Measurements from ENCODE around the gene MRPS25.

MRPS25 gene

DNA sequence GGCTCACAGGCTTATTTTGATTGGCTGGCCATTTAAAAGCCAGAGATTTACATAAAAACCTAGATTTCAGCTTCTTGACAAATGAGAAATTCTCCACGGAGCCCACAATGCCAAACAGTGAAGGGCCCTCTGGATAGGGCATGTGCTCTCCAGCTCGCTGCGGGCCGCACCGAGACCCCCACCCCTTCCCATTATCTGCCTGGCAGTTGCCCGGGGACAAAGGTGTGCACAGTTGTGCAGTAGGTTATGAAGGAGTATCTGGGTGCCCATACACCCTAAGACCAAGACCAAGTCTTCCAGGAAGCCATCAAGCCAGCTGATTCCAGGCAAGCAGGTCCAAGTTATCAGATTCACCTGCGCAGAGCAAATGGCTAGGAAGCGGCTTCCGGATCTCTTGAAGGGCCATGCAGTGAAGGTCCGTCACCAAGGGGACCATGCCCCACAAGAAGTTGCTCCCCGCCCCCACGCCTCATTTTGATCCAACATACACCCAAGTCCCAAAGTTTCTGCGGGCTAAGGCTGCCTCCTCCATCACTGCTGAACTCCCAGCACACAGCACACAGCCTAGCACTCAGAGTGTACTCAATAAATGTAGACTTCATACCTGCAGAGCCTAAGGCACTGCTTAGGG, 1.3 kb downstream of the MRPS25 start:
- H3K36me3 Mint-ChIP-seq = peaks cover 36% of the 10 kb centered on the region
- ATAC-seq = no peak
- peak overlapping the region; percentile 90 for H3K4me3 Mint-ChIP-seq
- H3K4me1 Mint-ChIP-seq = peaks cover 32% of the 10 kb centered on the region
- no peaks in the 10 kb centered on the region for H3K9me3 Mint-ChIP-seq
- DNase-seq (ENCODE audit: low spot score in 2 of 2) = no peak
- H3K27ac Mint-ChIP-seq = peak overlapping the region; percentile 95

DNA sequence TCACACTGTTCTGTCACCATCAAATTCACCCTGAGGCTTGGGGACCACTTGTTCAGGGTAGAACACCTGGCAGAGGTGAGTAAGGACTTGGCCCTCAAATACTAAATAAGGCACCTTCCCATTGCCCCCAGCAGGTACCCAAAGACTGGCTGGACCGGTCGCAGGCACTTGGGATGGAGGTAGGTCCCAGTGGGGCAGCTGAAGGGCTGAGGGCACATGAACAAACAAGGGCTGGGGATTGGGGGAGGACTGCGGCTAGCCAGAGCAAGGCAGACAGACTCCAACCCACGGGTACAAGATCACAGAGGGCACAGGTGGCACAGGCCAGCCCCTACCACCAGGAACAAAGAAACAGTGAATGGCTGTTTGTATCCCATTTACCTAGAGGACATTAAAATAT, 1.9 kb downstream of the MRPS25 start:
- Mint-ChIP-seq H3K36me3 (peaks cover 37% of the 10 kb centered on the region), H3K4me3 (peak overlapping the region; percentile 90), H3K27ac (peak overlapping the region; percentile 34), H3K4me1 (peaks cover 32% of the 10 kb centered on the region), H3K9me3 (no peaks in the 10 kb centered on the region)
- ATAC-seq = no peak
- DNase-seq (ENCODE audit: low spot score in 2 of 2) = no peak

DNA sequence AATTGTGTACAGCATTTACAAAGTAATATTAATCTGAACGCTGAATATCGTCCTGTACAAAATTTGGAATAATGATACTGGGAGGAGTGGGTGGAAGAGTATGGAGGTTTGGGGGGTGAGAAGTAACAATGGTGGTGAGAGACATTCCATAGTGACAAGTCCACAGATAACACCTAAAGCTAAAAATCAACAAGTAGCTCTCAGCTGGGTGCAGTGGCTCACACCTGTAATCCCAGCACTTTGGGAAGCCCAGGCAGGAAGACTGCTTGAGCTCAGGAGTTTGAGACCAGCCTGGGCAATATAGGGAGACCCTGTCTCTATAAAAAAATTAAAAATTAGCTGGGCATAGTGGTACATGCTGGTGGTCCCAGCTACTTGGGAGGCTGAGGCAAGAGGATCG, 5.1 kb downstream of the MRPS25 start:
- no peak overlapping the region for H3K27ac Mint-ChIP-seq
- no peak overlapping the region for H3K4me3 Mint-ChIP-seq
- DNase-seq (ENCODE audit: low spot score in 2 of 2) (no peak), ATAC-seq (no peak)
- H3K9me3 Mint-ChIP-seq = no peaks in the 10 kb centered on the region
- H3K4me1 Mint-ChIP-seq = peaks cover 39% of the 10 kb centered on the region
- peaks cover 66% of the 10 kb centered on the region for H3K36me3 Mint-ChIP-seq

DNA sequence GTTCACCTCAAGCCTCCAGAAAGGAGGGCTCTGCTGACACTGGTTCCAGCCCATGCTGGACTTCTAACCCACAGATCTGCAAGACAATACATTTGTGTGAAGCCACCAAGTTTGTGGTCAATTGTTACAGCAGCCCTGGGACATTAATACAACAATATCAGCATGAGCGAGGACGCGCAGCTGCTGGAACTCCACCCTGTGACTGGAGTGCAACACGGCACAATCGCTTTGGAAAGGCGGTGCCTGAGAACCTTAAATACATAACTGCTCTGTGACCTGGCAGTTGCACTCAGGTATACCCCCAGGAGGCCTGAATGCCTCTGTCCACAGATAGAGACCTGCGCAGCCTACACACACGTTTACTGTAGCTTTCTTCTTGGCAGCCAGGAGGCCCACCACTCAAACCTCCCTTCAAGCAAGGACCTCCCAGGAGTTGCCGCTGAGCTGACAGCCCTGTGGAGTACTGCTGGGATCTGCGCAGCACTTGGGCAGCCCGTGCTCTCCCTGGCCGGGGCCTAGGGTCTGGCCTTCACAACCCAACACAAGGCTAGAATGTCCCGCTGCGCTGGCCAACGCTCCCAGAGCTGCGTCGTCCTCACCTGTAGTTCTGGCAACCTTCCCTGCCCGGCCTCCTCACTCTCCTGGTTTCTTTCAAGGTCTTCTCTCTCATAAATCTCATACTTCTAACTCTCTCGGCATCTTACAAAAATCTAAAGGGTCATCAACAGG, 8.3 kb downstream of the MRPS25 start:
- H3K4me1 Mint-ChIP-seq = peaks cover 44% of the 10 kb centered on the region
- peaks cover 82% of the 10 kb centered on the region for H3K36me3 Mint-ChIP-seq
- H3K9me3 Mint-ChIP-seq = no peaks in the 10 kb centered on the region
- ATAC-seq (no peak), DNase-seq (ENCODE audit: low spot score in 2 of 2) (no peak)
- H3K27ac Mint-ChIP-seq = peak overlapping the region; percentile 45
- H3K4me3 Mint-ChIP-seq = no peak overlapping the region

DNA sequence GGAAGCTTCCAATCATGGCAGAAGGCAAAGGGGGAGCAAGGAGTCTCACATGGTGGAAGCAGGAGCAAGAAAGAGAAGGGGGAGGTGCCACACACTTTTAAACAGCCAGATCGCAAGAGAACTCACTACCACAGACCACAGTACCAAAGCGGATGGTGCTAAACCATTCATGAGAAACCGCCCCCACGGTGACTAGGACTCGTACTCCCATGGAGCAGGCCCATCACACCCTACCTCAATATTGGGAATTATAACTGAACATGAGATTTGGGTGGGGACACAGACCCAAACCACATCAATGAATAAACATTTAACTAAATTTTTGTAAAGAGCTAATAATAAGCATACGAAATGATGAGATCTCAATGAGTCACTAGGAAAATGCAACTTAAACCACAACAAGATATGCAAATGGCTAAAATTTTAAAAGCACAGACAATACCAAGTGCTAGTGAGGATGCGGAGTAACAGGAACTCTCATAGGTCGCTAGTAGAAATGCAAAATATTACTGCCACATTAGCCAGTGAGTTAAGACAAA, 10.0 kb downstream of the MRPS25 start:
- Mint-ChIP-seq H3K4me1 (peaks cover 47% of the 10 kb centered on the region), H3K36me3 (peaks cover 97% of the 10 kb centered on the region), H3K9me3 (no peaks in the 10 kb centered on the region), H3K4me3 (peak overlapping the region; percentile 45), H3K27ac (peak overlapping the region; percentile 76)
- DNase-seq (ENCODE audit: low spot score in 2 of 2) (peak; percentile 45 to 82), ATAC-seq (peak; percentile 97)

DNA sequence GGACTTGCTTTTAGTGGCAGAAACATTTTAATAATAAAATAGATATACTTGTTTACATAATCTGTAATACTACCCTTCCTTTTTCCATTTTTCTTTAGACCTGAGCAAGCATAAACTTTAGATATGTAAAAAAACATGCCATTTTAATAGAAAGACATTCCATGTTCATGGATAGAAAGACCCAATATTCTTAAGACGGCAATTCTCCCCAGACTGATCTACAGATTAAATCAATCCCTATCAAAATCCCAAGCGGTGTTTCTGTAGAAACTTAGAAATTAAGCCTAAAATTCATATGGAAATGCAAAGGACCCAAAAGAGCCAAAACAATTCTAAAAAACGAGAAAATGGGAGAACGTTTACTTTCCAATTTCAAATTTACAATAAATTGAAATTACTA, 11.6 kb downstream of the MRPS25 start:
- H3K36me3 Mint-ChIP-seq = peaks cover 97% of the 10 kb centered on the region
- no peaks in the 10 kb centered on the region for H3K9me3 Mint-ChIP-seq
- H3K4me1 Mint-ChIP-seq = peaks cover 42% of the 10 kb centered on the region
- no peak overlapping the region for H3K27ac Mint-ChIP-seq
- DNase-seq (ENCODE audit: low spot score in 2 of 2) (no peak), ATAC-seq (no peak)
- H3K4me3 Mint-ChIP-seq = no peak overlapping the region

DNA sequence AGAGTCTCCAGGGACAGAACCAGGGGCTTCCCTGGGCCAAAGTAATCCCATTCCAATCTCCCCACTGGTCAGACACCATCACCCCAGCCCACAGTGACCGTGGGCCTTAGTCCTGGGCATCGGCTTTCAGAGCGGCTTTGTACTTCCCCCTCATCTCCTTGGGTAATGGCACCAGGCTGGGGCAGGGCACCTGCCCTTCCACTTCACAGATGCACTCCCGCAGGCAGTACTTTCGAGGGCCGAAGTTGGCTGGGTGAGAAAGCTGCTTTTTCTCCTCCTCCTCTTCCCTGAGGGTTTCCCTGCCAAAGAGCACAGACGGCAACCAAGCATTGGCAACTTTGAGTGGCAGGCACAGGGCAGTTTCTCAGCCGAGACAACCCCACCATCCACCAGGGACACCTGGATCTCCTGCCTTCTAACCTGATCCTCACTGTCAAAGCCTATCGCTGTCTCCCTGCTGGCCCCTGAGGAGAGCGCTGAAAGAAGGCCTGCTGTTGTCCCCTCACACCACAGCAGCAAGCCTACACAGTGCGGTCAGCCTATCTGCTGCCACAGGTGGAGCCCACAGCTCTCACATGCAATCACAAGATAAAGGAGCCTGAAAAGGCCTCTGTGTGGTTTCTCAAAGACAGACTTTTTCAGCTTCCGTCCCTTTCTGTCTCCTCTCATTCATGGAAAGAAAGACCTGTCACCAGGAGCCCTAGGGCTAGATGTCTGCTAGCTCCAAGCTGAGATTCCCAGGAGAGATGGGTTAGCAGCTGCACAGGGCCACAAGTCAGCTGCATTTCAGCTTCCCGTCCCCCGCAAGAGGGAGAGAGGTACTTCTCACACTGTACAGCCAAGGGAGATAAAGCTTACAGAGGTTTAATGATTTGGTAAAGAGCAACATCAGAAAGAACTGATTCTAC, 12.5 kb downstream of the MRPS25 start:
- Mint-ChIP-seq H3K36me3 (peaks cover 97% of the 10 kb centered on the region), H3K4me1 (peaks cover 42% of the 10 kb centered on the region), H3K4me3 (no peak overlapping the region), H3K27ac (peak overlapping the region; percentile 75), H3K9me3 (no peaks in the 10 kb centered on the region)
- no peak for ATAC-seq
- DNase-seq (ENCODE audit: low spot score in 2 of 2) = no peak

DNA sequence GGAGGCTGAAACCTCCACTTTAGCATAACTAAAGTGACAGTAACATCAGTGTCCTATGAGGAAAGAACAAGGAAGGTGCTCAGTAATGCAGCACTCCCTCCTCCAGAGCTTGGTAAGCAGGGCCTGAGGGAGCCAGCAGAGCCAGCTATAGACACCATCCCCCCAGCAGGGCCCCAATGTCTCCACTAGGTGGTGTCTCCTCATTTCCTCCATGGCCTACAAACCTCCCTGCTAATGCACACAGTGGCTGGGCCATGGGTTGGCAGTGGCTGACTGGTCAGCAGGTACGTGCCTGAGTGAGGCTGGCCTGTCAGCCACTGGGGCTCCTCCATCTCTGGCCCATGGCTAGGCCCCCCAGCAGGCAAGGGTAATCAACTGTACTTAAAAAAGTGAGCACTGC, 13.6 kb downstream of the MRPS25 start:
- peak overlapping the region; percentile 75 for H3K27ac Mint-ChIP-seq
- H3K9me3 Mint-ChIP-seq = no peaks in the 10 kb centered on the region
- DNase-seq (ENCODE audit: low spot score in 2 of 2) (peak; percentile 14 to 71), ATAC-seq (peak; percentile 66)
- H3K4me3 Mint-ChIP-seq = no peak overlapping the region
- peaks cover 98% of the 10 kb centered on the region for H3K36me3 Mint-ChIP-seq
- H3K4me1 Mint-ChIP-seq = peaks cover 36% of the 10 kb centered on the region

DNA sequence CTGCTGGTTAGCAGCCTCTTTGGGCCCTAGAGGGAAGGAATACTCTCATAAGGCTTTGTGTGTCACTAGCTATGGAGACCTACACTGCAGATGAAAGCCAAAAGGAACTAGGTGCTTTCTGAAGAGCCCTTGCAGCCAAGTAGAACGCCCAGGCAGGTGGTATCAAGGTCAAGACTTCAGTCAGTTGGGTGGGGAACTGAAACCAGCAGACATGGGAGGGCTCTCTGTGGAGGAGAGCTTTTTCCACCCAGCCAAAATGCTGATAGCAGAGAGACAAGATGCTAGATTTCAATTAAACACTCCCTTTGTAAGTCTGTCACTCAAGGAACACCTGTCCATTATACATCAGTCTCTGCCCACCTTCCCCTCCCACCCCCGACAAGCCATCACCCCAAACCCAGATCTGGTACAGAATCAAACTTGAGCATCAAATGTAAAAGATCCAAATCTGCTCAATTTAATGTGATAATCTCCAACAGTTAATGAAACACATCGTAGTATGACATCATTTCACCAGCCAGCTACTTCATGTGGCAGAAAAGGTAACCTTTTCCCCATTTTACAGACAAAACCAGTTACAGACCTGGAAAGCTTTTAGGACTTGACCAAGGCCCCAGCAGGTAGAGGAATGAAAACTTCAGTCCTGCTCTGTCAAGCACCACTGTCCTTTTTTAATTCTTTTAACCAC, 14.6 kb downstream of the MRPS25 start:
- H3K36me3 Mint-ChIP-seq = peaks cover 98% of the 10 kb centered on the region
- no peaks in the 10 kb centered on the region for H3K9me3 Mint-ChIP-seq
- ATAC-seq (no peak), DNase-seq (ENCODE audit: low spot score in 2 of 2) (no peak)
- peaks cover 34% of the 10 kb centered on the region for H3K4me1 Mint-ChIP-seq
- no peak overlapping the region for H3K4me3 Mint-ChIP-seq
- H3K27ac Mint-ChIP-seq = peak overlapping the region; percentile 75

DNA sequence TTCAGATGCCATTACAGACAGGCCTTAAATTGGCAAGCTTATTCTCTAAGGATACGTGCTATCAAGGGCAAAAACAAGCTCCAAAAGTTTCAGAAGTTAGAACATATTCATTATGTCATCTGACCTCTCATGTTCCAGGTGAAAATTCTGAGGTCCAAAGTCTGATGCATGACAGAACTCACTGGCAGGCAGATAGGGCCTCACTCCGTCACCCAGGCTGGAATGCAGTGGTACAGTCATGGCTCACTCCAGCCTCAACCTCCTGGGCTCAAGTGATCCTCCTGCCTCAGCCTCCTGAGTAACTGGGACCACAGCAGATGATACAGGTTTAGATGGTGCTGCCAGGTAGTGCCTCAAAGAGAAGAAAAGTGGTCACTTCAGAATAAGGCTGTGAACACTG, 15.5 kb downstream of the MRPS25 start:
- H3K36me3 Mint-ChIP-seq = peaks cover 98% of the 10 kb centered on the region
- H3K27ac Mint-ChIP-seq = peak overlapping the region; percentile 75

DNA sequence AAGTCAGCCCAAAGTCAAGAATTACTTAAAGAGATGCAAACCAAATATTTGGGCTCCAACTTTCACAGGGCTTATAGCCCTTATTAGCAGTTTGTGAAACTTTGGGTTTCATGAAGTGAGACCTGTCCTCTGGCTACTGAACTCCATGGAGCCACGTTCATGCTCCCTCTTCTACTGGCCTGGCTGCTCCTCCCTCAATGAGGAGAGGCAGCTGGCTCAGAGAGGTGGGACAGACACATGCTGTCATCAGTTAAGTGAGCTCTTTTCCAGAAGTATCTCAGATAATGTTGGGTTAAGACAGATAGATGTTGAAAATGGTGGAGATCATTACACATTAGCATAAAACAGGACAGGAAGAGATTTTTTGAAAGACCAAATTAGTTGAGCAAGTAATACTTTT, 19.4 kb downstream of the MRPS25 start:
- peaks cover 17% of the 10 kb centered on the region for H3K4me1 Mint-ChIP-seq
- H3K9me3 Mint-ChIP-seq = no peaks in the 10 kb centered on the region
- H3K4me3 Mint-ChIP-seq = no peak overlapping the region
- peak overlapping the region; percentile 75 for H3K27ac Mint-ChIP-seq
- DNase-seq (ENCODE audit: low spot score in 2 of 2) (no peak), ATAC-seq (no peak)
- H3K36me3 Mint-ChIP-seq = peaks cover 100% of the 10 kb centered on the region

More for the DNA sequence above, 15.5 kb downstream of the MRPS25 start:
- ATAC-seq = no peak
- Mint-ChIP-seq H3K4me3 (no peak overlapping the region), H3K9me3 (no peaks in the 10 kb centered on the region), H3K4me1 (peaks cover 26% of the 10 kb centered on the region)
- DNase-seq (ENCODE audit: low spot score in 2 of 2) = no peak

DNA sequence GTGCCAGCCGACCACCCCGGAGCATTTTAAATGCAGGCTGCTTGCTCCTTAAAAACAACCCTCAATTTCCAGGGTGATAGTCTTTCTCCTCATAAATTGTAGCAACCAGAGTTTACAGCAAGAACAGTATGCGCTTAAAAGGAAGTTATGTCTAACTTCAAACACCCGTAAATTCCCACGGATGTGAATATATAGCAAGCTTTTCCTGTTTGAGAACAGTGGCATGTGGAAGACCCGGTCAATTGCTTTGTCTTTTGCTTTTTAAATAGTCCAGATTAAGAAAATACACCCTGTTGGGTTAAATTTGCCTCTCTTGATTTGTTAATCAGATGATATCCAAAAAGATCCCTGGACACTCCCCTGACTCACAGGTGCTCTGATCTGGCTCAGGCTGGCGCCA, 20.8 kb downstream of the MRPS25 start:
- no peaks in the 10 kb centered on the region for H3K9me3 Mint-ChIP-seq
- peaks cover 100% of the 10 kb centered on the region for H3K36me3 Mint-ChIP-seq
- ATAC-seq = no peak
- H3K27ac Mint-ChIP-seq = peak overlapping the region; percentile 75
- peaks cover 11% of the 10 kb centered on the region for H3K4me1 Mint-ChIP-seq
- H3K4me3 Mint-ChIP-seq = no peak overlapping the region
- no peak for DNase-seq (ENCODE audit: low spot score in 2 of 2)

DNA sequence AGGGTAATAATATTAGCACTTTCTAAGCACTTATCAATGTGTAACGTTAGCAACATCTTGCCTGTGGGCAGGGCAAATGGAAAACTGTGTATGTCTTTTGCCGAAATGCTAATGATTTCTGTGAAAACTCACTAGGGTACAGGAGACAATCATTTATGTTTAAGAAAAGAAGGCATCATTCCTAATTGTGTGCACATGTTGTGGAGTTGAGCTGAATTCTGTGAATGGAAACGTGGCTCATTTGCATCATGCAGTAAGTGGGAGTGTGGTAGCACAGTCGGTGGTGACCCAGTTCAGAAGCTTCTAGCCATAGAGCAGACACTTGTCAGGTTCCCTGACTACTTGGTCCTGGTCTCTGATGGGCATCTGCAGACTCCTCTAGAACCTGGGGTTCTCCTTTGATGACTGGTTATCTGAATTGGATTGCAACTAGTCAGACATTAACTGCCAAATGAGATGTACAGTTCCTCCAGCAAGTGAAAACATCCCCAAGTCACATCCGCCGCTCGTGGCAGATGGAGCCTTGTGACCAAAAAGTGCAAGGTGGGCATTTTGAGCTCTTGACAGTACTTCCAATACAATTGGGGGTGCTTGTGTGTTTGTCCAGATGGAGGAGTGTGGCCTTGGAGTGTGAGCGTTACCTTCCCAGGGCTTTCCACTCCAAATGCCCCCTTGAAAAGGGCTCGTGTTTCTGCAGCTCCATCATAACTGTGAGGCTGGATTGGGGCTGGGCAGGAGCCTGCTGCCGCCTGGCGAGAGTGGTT, 21.5 kb downstream of the MRPS25 start:
- Mint-ChIP-seq H3K4me3 (no peak overlapping the region), H3K27ac (peak overlapping the region; percentile 80), H3K4me1 (peaks cover 11% of the 10 kb centered on the region), H3K36me3 (peaks cover 100% of the 10 kb centered on the region), H3K9me3 (no peaks in the 10 kb centered on the region)
- ATAC-seq = no peak
- DNase-seq (ENCODE audit: low spot score in 2 of 2) = no peak

DNA sequence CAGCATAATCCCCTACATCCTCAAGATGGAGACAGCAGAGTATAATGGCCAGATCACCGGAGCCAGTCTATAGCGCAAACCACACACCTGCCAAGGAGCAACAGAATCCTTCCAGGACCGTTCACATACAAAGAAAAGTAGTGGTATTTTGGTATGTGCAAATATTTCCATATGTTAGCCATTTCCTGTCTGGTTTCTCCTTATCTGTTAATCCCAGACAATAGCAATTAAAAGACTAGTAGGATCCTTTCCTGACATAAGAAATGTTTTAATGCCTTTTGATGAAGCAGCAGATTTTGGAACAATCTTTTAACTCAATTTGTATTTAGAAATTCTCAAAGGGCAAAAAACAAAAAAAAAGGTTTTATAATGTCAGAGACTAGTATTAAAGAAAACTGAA, 22.2 kb downstream of the MRPS25 start:
- Mint-ChIP-seq H3K9me3 (no peaks in the 10 kb centered on the region), H3K4me3 (no peak overlapping the region), H3K27ac (peak overlapping the region; percentile 80), H3K4me1 (peaks cover 11% of the 10 kb centered on the region), H3K36me3 (peaks cover 100% of the 10 kb centered on the region)
- ATAC-seq (no peak), DNase-seq (ENCODE audit: low spot score in 2 of 2) (no peak)
